ENCODE results near the gene TANK.

TANK gene

DNA sequence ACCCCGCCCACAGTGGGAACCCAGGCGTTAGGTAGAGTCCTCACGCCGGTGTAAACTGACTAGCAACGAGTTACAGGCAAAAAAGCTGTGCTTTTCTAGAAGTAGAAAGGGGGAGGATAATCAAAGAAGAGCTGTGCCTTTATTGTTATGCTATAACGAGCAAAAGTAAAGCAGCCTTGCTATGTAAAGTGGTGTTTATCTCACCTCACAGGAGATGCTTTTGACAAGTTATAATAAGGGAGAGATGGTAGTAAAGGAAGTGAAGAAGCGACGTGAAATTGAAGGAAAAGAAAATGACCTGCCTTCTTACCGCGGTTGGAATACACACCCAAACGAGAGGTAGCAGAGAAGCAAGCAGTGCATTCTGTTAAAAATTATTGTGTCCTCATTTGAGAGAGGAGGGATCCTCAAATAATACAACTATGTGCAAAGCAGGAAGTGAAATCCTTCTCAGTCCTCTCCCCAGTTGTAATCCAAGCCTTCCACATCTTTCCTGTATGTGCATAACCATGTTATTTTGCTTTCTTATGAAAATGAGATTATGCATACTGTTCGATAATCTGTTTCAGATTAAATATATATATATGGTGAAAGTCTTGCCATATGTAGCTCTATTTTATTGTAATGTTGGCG lies 962 bp downstream of the TANK start:
- no peak for DNase-seq (ENCODE audit: low read depth)
- TF ChIP-seq MYC (IDR thresholded peaks at IDR 0.05; ENCODE audit: low read depth, low read length) (no peak), POLR2A (IDR thresholded peaks at IDR 0.05; ENCODE audit: extremely low read depth, insufficient read length) (no peak), MAX (IDR thresholded peaks at IDR 0.05; ENCODE audit: low read depth, low read length) (no peak)
- TF ChIP-seq, protein P1, sequence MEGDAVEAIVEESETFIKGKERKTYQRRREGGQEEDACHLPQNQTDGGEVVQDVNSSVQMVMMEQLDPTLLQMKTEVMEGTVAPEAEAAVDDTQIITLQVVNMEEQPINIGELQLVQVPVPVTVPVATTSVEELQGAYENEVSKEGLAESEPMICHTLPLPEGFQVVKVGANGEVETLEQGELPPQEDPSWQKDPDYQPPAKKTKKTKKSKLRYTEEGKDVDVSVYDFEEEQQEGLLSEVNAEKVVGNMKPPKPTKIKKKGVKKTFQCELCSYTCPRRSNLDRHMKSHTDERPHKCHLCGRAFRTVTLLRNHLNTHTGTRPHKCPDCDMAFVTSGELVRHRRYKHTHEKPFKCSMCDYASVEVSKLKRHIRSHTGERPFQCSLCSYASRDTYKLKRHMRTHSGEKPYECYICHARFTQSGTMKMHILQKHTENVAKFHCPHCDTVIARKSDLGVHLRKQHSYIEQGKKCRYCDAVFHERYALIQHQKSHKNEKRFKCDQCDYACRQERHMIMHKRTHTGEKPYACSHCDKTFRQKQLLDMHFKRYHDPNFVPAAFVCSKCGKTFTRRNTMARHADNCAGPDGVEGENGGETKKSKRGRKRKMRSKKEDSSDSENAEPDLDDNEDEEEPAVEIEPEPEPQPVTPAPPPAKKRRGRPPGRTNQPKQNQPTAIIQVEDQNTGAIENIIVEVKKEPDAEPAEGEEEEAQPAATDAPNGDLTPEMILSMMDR (IDR thresholded peaks at IDR 0.05; ENCODE audit: low read depth, low read length): no peak
- peak overlapping the region; percentile 77 for H3K4me3 ChIP-seq (ENCODE audit: low read depth, low read length)

DNA sequence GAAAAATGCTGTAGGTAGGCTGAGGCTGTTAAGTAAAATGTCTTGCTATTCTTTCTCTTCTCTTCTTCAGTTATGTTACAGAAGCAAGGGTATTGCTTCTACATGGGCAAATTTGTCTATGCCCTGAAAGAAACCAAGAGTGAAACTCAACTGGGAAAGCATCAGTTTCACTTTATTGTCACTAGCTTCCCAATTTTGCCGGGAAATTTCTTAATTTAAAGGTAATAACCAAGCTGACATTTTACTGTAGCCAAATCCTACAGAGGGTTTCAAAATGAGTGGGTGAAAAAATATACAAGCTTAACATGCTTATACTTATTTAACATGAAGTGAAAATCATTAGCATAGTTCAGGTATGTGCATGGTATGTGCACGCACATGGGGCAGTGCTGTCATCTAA lies 3.2 kb downstream of the TANK start:
- no peak for DNase-seq (ENCODE audit: low read depth)
- no peak for TF ChIP-seq MAX (IDR thresholded peaks at IDR 0.05; ENCODE audit: low read depth, low read length)
- no peak for TF ChIP-seq MYC (IDR thresholded peaks at IDR 0.05; ENCODE audit: low read depth, low read length)
- TF ChIP-seq, protein P1 (IDR thresholded peaks at IDR 0.05; ENCODE audit: low read depth, low read length): no peak
- no peak for TF ChIP-seq POLR2A (IDR thresholded peaks at IDR 0.05; ENCODE audit: extremely low read depth, insufficient read length)
- H3K4me3 ChIP-seq (ENCODE audit: low read depth, low read length): peak overlapping the region; percentile 77

DNA sequence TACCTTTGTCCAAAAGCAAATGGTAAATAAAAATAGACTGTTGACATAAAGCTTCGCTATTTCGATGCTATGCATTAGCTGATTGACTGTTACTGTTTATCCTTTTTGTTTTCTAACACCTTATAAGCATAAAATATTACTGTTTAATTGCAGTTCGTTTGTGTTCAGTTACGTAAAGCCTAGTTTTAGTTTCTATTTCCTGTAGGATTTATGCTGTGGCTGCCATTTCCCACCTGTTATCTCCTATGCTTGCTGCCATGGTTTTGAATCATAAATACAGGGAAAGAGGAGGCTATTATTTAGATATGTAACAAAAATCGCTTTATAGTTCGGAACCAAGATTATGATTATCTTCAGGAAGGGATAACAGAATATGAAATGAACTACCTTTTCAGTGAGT lies 3.9 kb downstream of the TANK start:
- TF ChIP-seq MYC (IDR thresholded peaks at IDR 0.05; ENCODE audit: low read depth, low read length) (no peak), POLR2A (IDR thresholded peaks at IDR 0.05; ENCODE audit: extremely low read depth, insufficient read length) (no peak), MAX (IDR thresholded peaks at IDR 0.05; ENCODE audit: low read depth, low read length) (no peak)
- TF ChIP-seq, protein P1 (IDR thresholded peaks at IDR 0.05; ENCODE audit: low read depth, low read length): no peak
- DNase-seq (ENCODE audit: low read depth): no peak
- H3K4me3 ChIP-seq (ENCODE audit: low read depth, low read length): peak overlapping the region; percentile 8

GRCh38 chr2:161165266-161165665 lies 5.0 kb downstream of the TANK start:
- TF ChIP-seq POLR2A (IDR thresholded peaks at IDR 0.05; ENCODE audit: extremely low read depth, insufficient read length) (no peak), MYC (IDR thresholded peaks at IDR 0.05; ENCODE audit: low read depth, low read length) (no peak), MAX (IDR thresholded peaks at IDR 0.05; ENCODE audit: low read depth, low read length) (no peak)
- TF ChIP-seq, protein P1 (IDR thresholded peaks at IDR 0.05; ENCODE audit: low read depth, low read length): no peak
- DNase-seq (ENCODE audit: low read depth): no peak
- H3K4me3 ChIP-seq (ENCODE audit: low read depth, low read length): no peak overlapping the region

DNA sequence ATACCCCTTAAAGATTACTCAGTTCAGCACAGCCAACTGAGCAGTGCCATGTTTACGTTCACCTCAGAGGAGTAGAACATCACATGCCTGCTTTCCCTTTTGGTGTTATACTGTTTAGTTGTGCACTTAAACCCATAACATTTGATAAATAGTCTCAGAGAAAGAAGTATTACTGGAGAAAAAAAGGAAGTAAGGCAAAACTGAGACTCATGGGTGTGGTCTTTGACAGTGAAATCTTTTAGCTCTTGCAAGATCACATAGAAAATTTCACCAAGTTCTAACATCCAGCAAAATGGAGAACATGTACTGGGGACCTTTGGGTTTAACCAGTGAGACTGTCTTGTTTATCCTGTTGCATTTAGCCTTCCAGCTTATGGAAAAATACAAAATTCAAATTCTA lies 5.6 kb downstream of the TANK start:
- H3K4me3 ChIP-seq (ENCODE audit: low read depth, low read length): no peak overlapping the region
- TF ChIP-seq MYC (IDR thresholded peaks at IDR 0.05; ENCODE audit: low read depth, low read length) (no peak), MAX (IDR thresholded peaks at IDR 0.05; ENCODE audit: low read depth, low read length) (no peak), POLR2A (IDR thresholded peaks at IDR 0.05; ENCODE audit: extremely low read depth, insufficient read length) (no peak)
- TF ChIP-seq, protein P1 (IDR thresholded peaks at IDR 0.05; ENCODE audit: low read depth, low read length): no peak
- peak; percentile 79 for DNase-seq (ENCODE audit: low read depth)
